Loucy (cell line): ENCODE results near the gene PRLR.

Source experiments
- H2AFZ ChIP-seq: fragments of 200-600 bp; sonication (generic); 2 replicates; pipeline ENCODE4 v1.6.0; 2016; ENCODE audit warnings: antibody characterized with exemption, mild to moderate bottlenecking, low read length, moderate library complexity
- H3F3A ChIP-seq: fragments of 200-600 bp; 2 replicates; pipeline ENCODE4 v1.6.0; 2016; ENCODE audit warnings: antibody characterized with exemption, low read depth, mild to moderate bottlenecking
- H3K27me3 ChIP-seq: fragments of 200-600 bp; sonication (generic); 2 replicates; pipeline ENCODE4 v1.6.1; 2014; ENCODE audit warnings: low read length, mild to moderate bottlenecking; ENCODE audit not compliant: insufficient read depth, poor library complexity, severe bottlenecking
- H3K36me3 ChIP-seq: fragments of 200-600 bp; sonication (generic); 2 replicates; pipeline ENCODE4 v1.6.1; 2016; ENCODE audit warnings: low read length; ENCODE audit not compliant: insufficient read depth
- H3K4me1 ChIP-seq: fragments of 200-600 bp; sonication (generic); 2 replicates; pipeline ENCODE4 v1.5.1; 2014; ENCODE audit warnings: low read length, mild to moderate bottlenecking; ENCODE audit not compliant: insufficient read depth, poor library complexity, severe bottlenecking
- H3K4me2 ChIP-seq: fragments of 200-600 bp; sonication (generic); 2 replicates; pipeline ENCODE4 v1.6.0; 2014; ENCODE audit warnings: antibody characterized with exemption, low read length, low read depth, mild to moderate bottlenecking; ENCODE audit not compliant: poor library complexity, severe bottlenecking
- H3K4me3 ChIP-seq: fragments of 200-600 bp; sonication (generic); 2 replicates; pipeline ENCODE4 v1.5.1; 2014; ENCODE audit warnings: low read length, mild to moderate bottlenecking, mixed read lengths; ENCODE audit not compliant: poor library complexity, severe bottlenecking
- H3K79me2 ChIP-seq: fragments of 200-600 bp; sonication (generic); 2 replicates; pipeline ENCODE4 v1.6.1; 2014; ENCODE audit warnings: low read length; ENCODE audit not compliant: insufficient read depth
- H3K9ac ChIP-seq: fragments of 200-600 bp; sonication (generic); 2 replicates; pipeline ENCODE4 v1.6.0; 2014; ENCODE audit warnings: mild to moderate bottlenecking, low read depth, low read length, moderate library complexity; ENCODE audit not compliant: poor library complexity, severe bottlenecking
- H3K9me2 ChIP-seq: fragments of 200-600 bp; sonication (generic); replicated peaks from 2 replicates; pipeline ENCODE4 v1.6.1; 2016; ENCODE audit warnings: low read depth, low read length, mixed read lengths
- H3K9me3 ChIP-seq: fragments of 200-600 bp; sonication (generic); 2 replicates; pipeline ENCODE4 v1.6.1; 2014; ENCODE audit warnings: mild to moderate bottlenecking, antibody characterized with exemption, low read length, low read depth; ENCODE audit not compliant: insufficient read depth
- H4K20me1 ChIP-seq: fragments of 200-600 bp; sonication (generic); 2 replicates; pipeline ENCODE4 v1.6.0; 2014; ENCODE audit warnings: antibody characterized with exemption, low read length, mild to moderate bottlenecking; ENCODE audit not compliant: insufficient read depth, poor library complexity, severe bottlenecking
- EZH2phosphoT487 ChIP-seq: fragments of 200-600 bp; IDR thresholded peaks from 2 replicates; pipeline ENCODE4 v1.6.1; 2018; ENCODE audit warnings: antibody characterized with exemption, mild to moderate bottlenecking, moderate library complexity, borderline replicate concordance
- TF ChIP-seq, protein P1 (sequence below): fragments of 200-600 bp; sonication (generic); conservative IDR thresholded peaks from 2 replicates; pipeline ENCODE4 v1.5.1; 2014; ENCODE audit warnings: mild to moderate bottlenecking, antibody characterized with exemption, low read length

The PRLR gene

DNA sequence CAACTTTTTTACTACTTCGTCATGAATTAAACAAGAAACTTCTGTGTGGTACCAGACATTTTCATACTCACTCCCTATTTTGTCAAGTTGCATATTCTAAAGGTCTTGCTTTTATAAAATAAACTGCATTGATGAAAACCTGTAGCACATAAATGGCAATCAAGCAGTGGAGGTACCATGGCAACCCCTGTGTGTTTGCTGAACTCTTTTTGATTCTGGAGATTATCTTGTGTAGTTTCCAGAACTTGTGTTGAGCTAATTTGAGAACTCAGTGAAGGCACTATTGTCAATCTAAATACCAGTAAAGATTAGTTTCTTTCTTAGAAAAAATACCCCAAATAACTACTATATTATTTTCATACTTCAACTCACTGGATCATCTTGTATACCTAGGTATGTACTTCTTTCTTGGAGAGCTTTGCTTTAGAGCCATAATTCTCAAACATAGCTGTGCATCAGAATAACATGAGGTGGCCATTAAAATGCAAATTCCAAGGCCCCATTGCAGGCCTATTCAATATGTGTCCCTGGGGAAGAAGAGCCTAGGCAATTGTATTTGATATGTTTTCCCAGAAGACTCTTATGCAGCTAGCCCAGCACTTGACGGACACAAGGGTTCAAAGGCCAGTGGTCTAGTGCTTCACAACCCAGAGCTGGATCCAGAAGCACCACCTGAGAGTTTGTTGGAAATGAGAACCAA, 9.8 kb upstream of the PRLR start:
- no peaks in the 10 kb centered on the region for H3K9me3 ChIP-seq
- no peaks in the 10 kb centered on the region for H3F3A ChIP-seq
- H3K9me2 ChIP-seq: no peaks in the 10 kb centered on the region
- H3K4me2 ChIP-seq: no peak overlapping the region
- H3K27me3 ChIP-seq: no peaks in the 10 kb centered on the region
- no peaks in the 10 kb centered on the region for H4K20me1 ChIP-seq
- TF ChIP-seq, protein P1, sequence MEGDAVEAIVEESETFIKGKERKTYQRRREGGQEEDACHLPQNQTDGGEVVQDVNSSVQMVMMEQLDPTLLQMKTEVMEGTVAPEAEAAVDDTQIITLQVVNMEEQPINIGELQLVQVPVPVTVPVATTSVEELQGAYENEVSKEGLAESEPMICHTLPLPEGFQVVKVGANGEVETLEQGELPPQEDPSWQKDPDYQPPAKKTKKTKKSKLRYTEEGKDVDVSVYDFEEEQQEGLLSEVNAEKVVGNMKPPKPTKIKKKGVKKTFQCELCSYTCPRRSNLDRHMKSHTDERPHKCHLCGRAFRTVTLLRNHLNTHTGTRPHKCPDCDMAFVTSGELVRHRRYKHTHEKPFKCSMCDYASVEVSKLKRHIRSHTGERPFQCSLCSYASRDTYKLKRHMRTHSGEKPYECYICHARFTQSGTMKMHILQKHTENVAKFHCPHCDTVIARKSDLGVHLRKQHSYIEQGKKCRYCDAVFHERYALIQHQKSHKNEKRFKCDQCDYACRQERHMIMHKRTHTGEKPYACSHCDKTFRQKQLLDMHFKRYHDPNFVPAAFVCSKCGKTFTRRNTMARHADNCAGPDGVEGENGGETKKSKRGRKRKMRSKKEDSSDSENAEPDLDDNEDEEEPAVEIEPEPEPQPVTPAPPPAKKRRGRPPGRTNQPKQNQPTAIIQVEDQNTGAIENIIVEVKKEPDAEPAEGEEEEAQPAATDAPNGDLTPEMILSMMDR: no peak
- TF ChIP-seq EZH2phosphoT487: no peak
- H3K9ac ChIP-seq: no peak overlapping the region
- H3K36me3 ChIP-seq: no peaks in the 10 kb centered on the region
- no peaks in the 10 kb centered on the region for H3K79me2 ChIP-seq
- H3K4me3 ChIP-seq: no peak overlapping the region
- H2AFZ ChIP-seq: no peak overlapping the region; the same call in 1 of the 2 replicates
- H3K4me1 ChIP-seq: no peaks in the 10 kb centered on the region

DNA sequence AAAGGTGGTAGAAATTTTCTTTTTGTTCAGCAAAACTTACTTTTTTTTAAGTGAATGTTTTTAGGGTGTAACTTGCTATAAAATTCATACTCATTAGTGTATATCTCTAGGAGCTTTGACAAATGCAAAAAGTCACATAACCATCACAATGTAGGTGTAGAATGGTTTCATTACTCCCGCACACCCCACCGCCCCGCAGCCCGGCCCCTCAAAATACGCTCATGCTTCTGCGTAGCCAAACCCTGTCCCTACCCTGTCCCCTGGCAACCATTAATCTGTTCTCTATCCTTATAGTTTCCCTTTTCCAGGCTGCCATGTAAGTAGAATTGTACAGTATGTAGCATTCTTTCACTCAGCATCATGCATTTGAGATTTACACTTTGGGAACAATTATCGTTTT, 9.2 kb upstream of the PRLR start:
- Histone ChIP-seq H3F3A (no peaks in the 10 kb centered on the region), H4K20me1 (no peaks in the 10 kb centered on the region), H3K4me2 (no peak overlapping the region), H3K27me3 (no peaks in the 10 kb centered on the region), H3K9ac (no peak overlapping the region), H3K9me2 (no peaks in the 10 kb centered on the region), H3K4me3 (no peak overlapping the region), H3K36me3 (no peaks in the 10 kb centered on the region), H3K79me2 (no peaks in the 10 kb centered on the region), H2AFZ (no peak overlapping the region), H3K4me1 (no peaks in the 10 kb centered on the region), H3K9me3 (no peaks in the 10 kb centered on the region)
- TF ChIP-seq, protein P1: no peak
- no peak for TF ChIP-seq EZH2phosphoT487

DNA sequence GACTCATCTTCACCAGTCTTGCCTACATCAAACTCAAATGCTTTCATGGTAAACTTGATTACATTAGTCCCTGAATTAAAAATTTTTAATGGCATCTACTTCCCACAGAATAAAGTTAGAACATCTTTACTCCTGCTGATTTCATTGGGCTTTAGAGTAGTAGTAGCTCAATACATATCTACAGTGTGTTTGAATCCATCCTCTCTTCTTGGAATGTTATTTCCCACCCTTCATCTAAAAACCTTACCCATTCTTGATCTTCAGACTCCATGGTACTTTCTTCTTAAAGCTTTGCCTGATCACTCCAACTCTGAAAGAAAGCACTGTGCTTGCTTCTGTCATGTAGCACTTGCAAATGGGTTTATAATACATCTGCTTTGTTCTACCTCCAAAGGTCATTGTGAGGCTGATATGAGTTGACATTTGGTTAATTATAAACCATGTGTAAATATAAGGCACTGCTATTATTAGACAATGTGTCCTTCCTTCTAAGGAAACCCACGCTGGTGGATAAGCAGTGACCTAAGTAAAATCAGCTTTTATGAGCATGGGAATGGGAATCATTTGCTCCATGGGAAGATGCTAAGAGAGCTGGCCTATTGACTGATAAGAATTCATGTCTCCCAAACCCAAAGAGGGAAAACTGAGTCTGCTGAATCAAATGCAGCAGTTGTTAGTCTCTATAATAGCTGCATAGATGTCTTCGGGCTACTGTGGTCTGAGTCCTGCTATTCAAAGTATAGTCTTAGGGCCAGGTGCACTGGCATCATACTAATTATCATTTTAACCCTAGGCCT, 7.5 kb upstream of the PRLR start:
- H3K4me2 ChIP-seq: no peak overlapping the region
- no peaks in the 10 kb centered on the region for H4K20me1 ChIP-seq
- H3K4me3 ChIP-seq: no peak overlapping the region
- H3K36me3 ChIP-seq: no peaks in the 10 kb centered on the region
- TF ChIP-seq, protein P1: no peak
- TF ChIP-seq EZH2phosphoT487: no peak
- H3K9me3 ChIP-seq: no peaks in the 10 kb centered on the region
- H3K9me2 ChIP-seq: no peaks in the 10 kb centered on the region
- no peaks in the 10 kb centered on the region for H3K27me3 ChIP-seq
- no peak overlapping the region for H3K9ac ChIP-seq
- no peaks in the 10 kb centered on the region for H3K4me1 ChIP-seq
- H2AFZ ChIP-seq: no peak overlapping the region; the same call in 1 of the 2 replicates
- H3F3A ChIP-seq: no peaks in the 10 kb centered on the region
- no peaks in the 10 kb centered on the region for H3K79me2 ChIP-seq
